Activated CD4-positive, alpha-beta T cell treated with anti-CD3 and anti-CD28 coated beads, Interleukin-2, amount 50 U/mL, for 24 hours (primary cell): ENCODE measurements around the gene NALCN.

Experiments used
- DNase-seq, 2 donors: peaks; one replicate each; pipeline ENCODE4 v3.0.0-alpha.2; 2020; ENCODE audit warnings: low read depth in 1 of 2, low spot score in 1 of 2

The NALCN gene

GRCh38 chr13:101415358-101416174 is 742 bp downstream of the NALCN start:
- DNase-seq = no peak

- no peak for DNase-seq
Observed at GRCh38 chr13:101412076-101412475, 4.2 kb downstream of the NALCN start.

- no peak for DNase-seq
Observed at GRCh38 chr13:101408992-101409656, 7.2 kb downstream of the NALCN start.

- DNase-seq = no peak
Observed at GRCh38 chr13:101408154-101408553, 8.2 kb downstream of the NALCN start.

GRCh38 chr13:101406791-101407190 is 9.5 kb downstream of the NALCN start:
- DNase-seq = no peak

- no peak for DNase-seq
Observed at GRCh38 chr13:101401196-101401595, 15.1 kb downstream of the NALCN start.

GRCh38 chr13:101399365-101399764 is 16.9 kb downstream of the NALCN start:
- no peak for DNase-seq

GRCh38 chr13:101398920-101399319 is 17.4 kb downstream of the NALCN start:
- no peak for DNase-seq

GRCh38 chr13:101398191-101398590 is 18.1 kb downstream of the NALCN start:
- DNase-seq = no peak

- no peak for DNase-seq
Observed at GRCh38 chr13:101397742-101398141, 18.6 kb downstream of the NALCN start.

- DNase-seq = no peak
Observed at GRCh38 chr13:101394605-101395004, 21.7 kb downstream of the NALCN start.

- DNase-seq = no peak
Observed at GRCh38 chr13:101393140-101393539, 23.2 kb downstream of the NALCN start.

GRCh38 chr13:101390461-101390860 is 25.8 kb downstream of the NALCN start:
- DNase-seq = no peak

GRCh38 chr13:101384929-101385328 is 31.4 kb downstream of the NALCN start:
- DNase-seq = no peak

- no peak for DNase-seq
Observed at GRCh38 chr13:101383595-101383994, 32.7 kb downstream of the NALCN start.

- DNase-seq = no peak
Observed at GRCh38 chr13:101382701-101383100, 33.6 kb downstream of the NALCN start.

GRCh38 chr13:101382086-101382485 is 34.2 kb downstream of the NALCN start:
- DNase-seq = no peak

- no peak for DNase-seq
Observed at GRCh38 chr13:101360525-101360924, 55.8 kb downstream of the NALCN start.

GRCh38 chr13:101354895-101355294 is 61.4 kb downstream of the NALCN start:
- no peak for DNase-seq

GRCh38 chr13:101346942-101347728 is 69.2 kb downstream of the NALCN start:
- DNase-seq = no peak

- no peak for DNase-seq
Observed at GRCh38 chr13:101346161-101346560, 70.1 kb downstream of the NALCN start.
